OCI-LY7 (cell line): ENCODE measurements around the gene DALRD3.

Experiments used
- CTCF ChIP-seq: fragments of 200-600 bp; sonication (generic); conservative IDR thresholded peaks from 2 replicates; pipeline ENCODE4 v1.5.1; 2014; ENCODE audit warnings: mild to moderate bottlenecking, antibody characterized with exemption, low read length, moderate library complexity, mixed read lengths
- EZH2phosphoT487 ChIP-seq: fragments of 200-600 bp; sonication (generic); IDR thresholded peaks from 2 replicates; pipeline ENCODE4 v1.6.1; 2018; ENCODE audit warnings: low read depth, borderline replicate concordance, mild to moderate bottlenecking, mixed run types, antibody characterized with exemption, low read length, moderate library complexity, mixed read lengths

GRCh38 chr3:49023775-49024174, 5.4 kb upstream of the DALRD3 start:
- no peak for TF ChIP-seq CTCF
- TF ChIP-seq EZH2phosphoT487, result no peak
